Breast epithelium (tissue), 3 donors: ENCODE data around the gene GFRA4.

Source experiments
- CTCF ChIP-seq, 3 donors: fragments of 450-650 bp; IDR thresholded peaks; one replicate each; pipeline ENCODE4 v1.5.1; 2016 to 2017; ENCODE audit warnings: antibody characterized with exemption in 3 of 3, mild to moderate bottlenecking in 3 of 3, moderate library complexity in 3 of 3
- POLR2A ChIP-seq: fragments of 450-650 bp; IDR thresholded peaks from one replicate; pipeline ENCODE4 v1.6.1; 2016; ENCODE audit warnings: antibody characterized with exemption, mild to moderate bottlenecking, moderate library complexity
- POLR2AphosphoS5 ChIP-seq, 3 donors: sonication (generic); formaldehyde crosslinking; IDR thresholded peaks; one replicate each; pipeline ENCODE4 v1.6.1; 2017; ENCODE audit warnings: antibody characterized with exemption in 3 of 3

DNA sequence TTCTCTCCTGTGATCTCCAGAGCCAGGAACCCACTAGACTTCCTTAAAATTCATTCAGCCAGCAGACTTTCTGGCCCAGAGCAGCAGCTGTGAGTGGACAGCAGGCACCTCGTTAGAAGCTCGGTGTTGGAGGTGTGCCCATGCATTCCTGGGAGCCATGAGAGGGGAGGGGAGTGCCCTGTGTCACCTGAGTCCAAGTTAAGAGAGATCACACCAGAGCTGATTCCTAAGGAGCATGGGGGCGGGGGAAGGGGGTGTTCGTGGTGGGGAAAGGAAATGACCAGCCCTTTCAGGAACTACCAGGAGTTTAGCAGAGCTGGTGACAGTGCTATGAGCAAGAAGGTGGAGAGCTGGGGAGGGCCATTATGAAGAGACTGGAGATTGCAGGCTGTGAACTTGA is 46.9 kb downstream of the GFRA4 start:
- no peak for TF ChIP-seq CTCF (IDR thresholded peaks at IDR 0.05)
- TF ChIP-seq POLR2AphosphoS5 (IDR thresholded peaks at IDR 0.05) = no peak
- TF ChIP-seq POLR2A = no peak
